DND-41 (cell line): ENCODE results near the gene RIN3.

Experiments
- ATAC-seq: fragments of 200-7000 bp; cut with Tn5 transposase; 3 replicates; pipeline ENCODE4 v1.9.1; 2021; ENCODE audit warnings: low read depth; ENCODE audit not compliant: insufficient read depth
- DNase-seq: peaks from one replicate; pipeline ENCODE4 v3.0.0-alpha.2; 2020
- H2AFZ ChIP-seq: 2 replicates; pipeline ENCODE4 v1.6.0; 2012; ENCODE audit warnings: low read depth, low read length
- H3K27ac ChIP-seq: 2 replicates; pipeline ENCODE4 v1.5.1; 2012; ENCODE audit warnings: low read length, inconsistent platforms
- H3K27me3 ChIP-seq: fragments of 200-600 bp; sonication (generic); 2 replicates; pipeline ENCODE4 v1.6.0; 2012; ENCODE audit warnings: low read length, mild to moderate bottlenecking, inconsistent platforms; ENCODE audit not compliant: insufficient read depth, poor library complexity
- H3K36me3 ChIP-seq: 2 replicates; pipeline ENCODE4 v1.5.1; 2012; ENCODE audit warnings: low read length, inconsistent platforms; ENCODE audit not compliant: insufficient read depth
- H3K4me1 ChIP-seq: 2 replicates; pipeline ENCODE4 v1.5.1; 2012; ENCODE audit warnings: mild to moderate bottlenecking, low read length; ENCODE audit not compliant: insufficient read depth
- H3K4me2 ChIP-seq: 2 replicates; pipeline ENCODE4 v1.6.0; 2012; ENCODE audit warnings: mild to moderate bottlenecking, moderate library complexity, low read length, inconsistent platforms; ENCODE audit not compliant: insufficient read depth
- H3K4me3 ChIP-seq, 2 experiments: fragments of 200-600 bp in 1 of 2; shearing (Covaris generic) in 1 of 2; 2 replicates each; pipeline ENCODE4 v1.5.1; 2012 to 2016; ENCODE audit warnings: inconsistent platforms in 2 of 2, low read length in 2 of 2, mild to moderate bottlenecking in 2 of 2, low read depth in 1 of 2, moderate library complexity in 1 of 2
- H3K79me2 ChIP-seq: 2 replicates; pipeline ENCODE4 v1.6.0; 2012; ENCODE audit warnings: low read length, inconsistent platforms; ENCODE audit not compliant: insufficient read depth
- H3K9ac ChIP-seq: 2 replicates; pipeline ENCODE4 v1.6.0; 2012; ENCODE audit warnings: low read depth, mild to moderate bottlenecking, inconsistent platforms, low read length, moderate library complexity
- H3K9me3 ChIP-seq: 2 replicates; pipeline ENCODE4 v1.5.1; 2012; ENCODE audit warnings: low read length, moderate library complexity, mild to moderate bottlenecking, inconsistent platforms; ENCODE audit not compliant: insufficient read depth, severe bottlenecking
- H4K20me1 ChIP-seq: 2 replicates; pipeline ENCODE4 v1.6.0; 2012; ENCODE audit warnings: low read length; ENCODE audit not compliant: insufficient read depth
- CTCF ChIP-seq: IDR thresholded peaks from 2 replicates; pipeline ENCODE4 v1.5.1; 2012; ENCODE audit warnings: borderline replicate concordance, low read length, moderate library complexity, mild to moderate bottlenecking; ENCODE audit not compliant: poor library complexity, severe bottlenecking; ENCODE audit errors: extremely low read depth
- EZH2 ChIP-seq: IDR thresholded peaks from 3 replicates; pipeline ENCODE4 v1.6.1; 2012; ENCODE audit warnings: borderline replicate concordance, low read depth, mild to moderate bottlenecking, moderate library complexity, low read length, inconsistent platforms; ENCODE audit not compliant: severe bottlenecking

Gene RIN3

GRCh38 chr14:92555465-92556111, 42.0 kb downstream of the RIN3 start:
- no peak for DNase-seq
- Histone ChIP-seq H3K4me1 (no peaks in the 10 kb centered on the region), H3K27ac (no peak overlapping the region), H3K9ac (no peak overlapping the region), H2AFZ (no peak overlapping the region), H3K4me3 (no peak overlapping the region), H3K79me2 (no peaks in the 10 kb centered on the region), H4K20me1 (no peaks in the 10 kb centered on the region), H3K9me3 (no peaks in the 10 kb centered on the region), H3K27me3 (peaks cover 13% of the 10 kb centered on the region), H3K36me3 (no peaks in the 10 kb centered on the region), H3K4me2 (no peak overlapping the region)
- no peak for TF ChIP-seq CTCF
- TF ChIP-seq EZH2, result no peak
- no peak for ATAC-seq

- no peak overlapping the region for H3K4me3 ChIP-seq
- DNase-seq, result no peak
- TF ChIP-seq CTCF, result no peak
- TF ChIP-seq EZH2, result no peak
- ATAC-seq, result no peak
- no peaks in the 10 kb centered on the region for H3K36me3 ChIP-seq
- H3K27ac ChIP-seq, result no peak overlapping the region
- H3K9ac ChIP-seq, result no peak overlapping the region
- no peak overlapping the region for H3K4me2 ChIP-seq
- H3K79me2 ChIP-seq, result no peaks in the 10 kb centered on the region
- peaks cover 13% of the 10 kb centered on the region for H3K27me3 ChIP-seq
- no peak overlapping the region for H2AFZ ChIP-seq
- no peaks in the 10 kb centered on the region for H3K9me3 ChIP-seq
- H3K4me1 ChIP-seq, result no peaks in the 10 kb centered on the region
- no peaks in the 10 kb centered on the region for H4K20me1 ChIP-seq
Observed at GRCh38 chr14:92556255-92556741, 42.7 kb downstream of the RIN3 start.

- Histone ChIP-seq H3K4me1 (no peaks in the 10 kb centered on the region), H3K4me2 (no peak overlapping the region), H4K20me1 (no peaks in the 10 kb centered on the region), H3K9me3 (no peaks in the 10 kb centered on the region), H3K79me2 (no peaks in the 10 kb centered on the region), H3K36me3 (no peaks in the 10 kb centered on the region), H3K4me3 (no peak overlapping the region), H3K27ac (no peak overlapping the region), H3K27me3 (peaks cover 11% of the 10 kb centered on the region), H2AFZ (no peak overlapping the region), H3K9ac (no peak overlapping the region)
- TF ChIP-seq CTCF, result no peak
- TF ChIP-seq EZH2, result no peak
- ATAC-seq (no peak), DNase-seq (no peak)
Observed at GRCh38 chr14:92556863-92557543, 43.4 kb downstream of the RIN3 start.
